OCI-LY1 (cell line): Measurements from ENCODE around the gene CDK10.

Experiments used
- H2AFZ ChIP-seq: fragments of 200-600 bp; sonication (generic), shearing (Covaris generic); 2 replicates; pipeline ENCODE4 v1.6.0; 2014; ENCODE audit warnings: antibody characterized with exemption, mild to moderate bottlenecking, low read length
- H3F3A ChIP-seq: fragments of 200-600 bp; sonication (generic), shearing (Covaris generic); 2 replicates; pipeline ENCODE4 v1.6.0; 2014; ENCODE audit warnings: mild to moderate bottlenecking, antibody characterized with exemption, low read length, moderate library complexity; ENCODE audit not compliant: insufficient read depth
- H3K27ac ChIP-seq: fragments of 200-600 bp; sonication (generic); 2 replicates; pipeline ENCODE4 v1.5.1; 2014; ENCODE audit warnings: low read length, mixed run types, mild to moderate bottlenecking, low read depth; ENCODE audit not compliant: poor library complexity, severe bottlenecking
- H3K27me3 ChIP-seq: fragments of 200-600 bp; sonication (generic); 2 replicates; pipeline ENCODE4 v1.6.0; 2014; ENCODE audit warnings: antibody characterized with exemption, mild to moderate bottlenecking, low read length, moderate library complexity; ENCODE audit not compliant: insufficient read depth
- H3K36me3 ChIP-seq: fragments of 200-600 bp; sonication (generic); 2 replicates; pipeline ENCODE4 v1.6.1; 2014; ENCODE audit warnings: mild to moderate bottlenecking, antibody characterized with exemption, low read length, moderate library complexity, mixed read lengths; ENCODE audit not compliant: insufficient read depth
- H3K4me1 ChIP-seq: fragments of 200-600 bp; sonication (generic); 2 replicates; pipeline ENCODE4 v1.5.1; 2014; ENCODE audit warnings: mild to moderate bottlenecking, low read length, moderate library complexity; ENCODE audit not compliant: insufficient read depth, severe bottlenecking
- H3K4me2 ChIP-seq: fragments of 200-600 bp; sonication (generic), shearing (Covaris generic); 2 replicates; pipeline ENCODE4 v1.6.1; 2014; ENCODE audit warnings: low read length
- H3K4me3 ChIP-seq: fragments of 200-600 bp; sonication (generic); 2 replicates; pipeline ENCODE4 v1.5.1; 2014; ENCODE audit warnings: low read length, low read depth, mild to moderate bottlenecking, mixed read lengths; ENCODE audit not compliant: poor library complexity, severe bottlenecking
- H3K79me2 ChIP-seq: fragments of 200-600 bp; shearing (Covaris generic); 2 replicates; pipeline ENCODE4 v1.6.1; 2016; ENCODE audit warnings: mixed run types, low read length, mixed read lengths; ENCODE audit not compliant: insufficient read depth
- H3K9ac ChIP-seq: fragments of 200-600 bp; sonication (generic), shearing (Covaris generic); 2 replicates; pipeline ENCODE4 v1.6.1; 2014; ENCODE audit warnings: mild to moderate bottlenecking, low read length, mixed read lengths
- H3K9me2 ChIP-seq: fragments of 200-600 bp; sonication (generic), shearing (Covaris generic); 2 replicates; pipeline ENCODE4 v1.6.1; 2014; ENCODE audit warnings: low read depth, mild to moderate bottlenecking, low read length, mixed read lengths
- H3K9me3 ChIP-seq: fragments of 200-600 bp; shearing (Covaris generic); 2 replicates; pipeline ENCODE4 v1.6.1; 2014; ENCODE audit warnings: low read length, mixed read lengths
- H4K20me1 ChIP-seq: fragments of 200-600 bp; sonication (generic), shearing (Covaris generic); 2 replicates; pipeline ENCODE4 v1.6.0; 2016; ENCODE audit warnings: mild to moderate bottlenecking, low read length; ENCODE audit not compliant: insufficient read depth
- EZH2 ChIP-seq: fragments of 200-600 bp; sonication (generic), shearing (Covaris generic); IDR thresholded peaks from 2 replicates; pipeline ENCODE4 v1.8.0; 2017; ENCODE audit warnings: borderline replicate concordance, mixed run types, mild to moderate bottlenecking, antibody characterized with exemption, low read length, moderate library complexity, mixed read lengths
- TF ChIP-seq, protein P1 (sequence below): fragments of 200-600 bp; sonication (generic), shearing (Covaris generic); IDR thresholded peaks from 2 replicates; pipeline ENCODE4 v1.5.1; 2017; ENCODE audit warnings: mild to moderate bottlenecking, antibody characterized with exemption, low read length, moderate library complexity, mixed read lengths

Gene CDK10

DNA sequence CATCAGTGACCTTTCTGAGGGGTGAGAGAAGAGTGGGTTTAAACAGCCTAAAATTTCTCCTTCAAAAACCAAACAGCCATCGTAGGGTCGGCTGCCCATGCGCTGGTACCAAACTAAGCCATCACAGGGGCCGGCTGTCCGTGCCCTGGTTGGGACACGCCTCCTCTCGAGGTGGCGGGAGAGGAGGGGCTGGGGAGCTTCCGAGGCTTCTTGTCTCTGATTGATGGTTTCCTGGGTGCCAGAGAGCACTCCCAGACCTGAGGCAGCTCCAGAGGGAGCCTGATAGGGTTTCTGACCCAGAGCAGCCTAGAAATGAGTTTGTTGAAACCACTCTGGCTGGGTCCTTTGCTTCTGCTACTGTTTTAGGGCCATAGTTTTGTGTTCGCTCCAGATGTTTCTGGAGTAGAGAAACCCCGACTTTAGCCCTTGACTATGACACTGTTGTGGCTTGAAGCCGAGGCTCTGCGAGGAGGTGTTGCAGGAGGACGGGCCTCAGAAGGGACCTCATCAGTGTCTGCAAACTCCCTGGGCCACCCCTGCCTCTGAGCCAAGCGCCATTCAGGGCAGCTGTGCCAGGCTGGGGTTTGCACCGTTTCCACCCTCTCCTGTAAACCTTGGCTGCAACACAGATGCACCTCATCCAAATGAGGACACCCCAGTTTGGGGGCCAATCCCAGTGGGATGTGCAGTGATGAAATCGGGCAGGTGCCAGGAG, 41.1 kb downstream of the CDK10 start:
- no peak overlapping the region for H3K27ac ChIP-seq
- H2AFZ ChIP-seq = no peak overlapping the region
- no peaks in the 10 kb centered on the region for H3K79me2 ChIP-seq
- H3K27me3 ChIP-seq = no peaks in the 10 kb centered on the region
- H3F3A ChIP-seq = no peaks in the 10 kb centered on the region
- no peak overlapping the region for H3K9ac ChIP-seq
- H3K9me3 ChIP-seq = no peaks in the 10 kb centered on the region
- H3K9me2 ChIP-seq = no peaks in the 10 kb centered on the region
- peaks cover 60% of the 10 kb centered on the region for H3K36me3 ChIP-seq
- peaks cover 4% of the 10 kb centered on the region for H3K4me1 ChIP-seq
- H4K20me1 ChIP-seq = no peaks in the 10 kb centered on the region
- TF ChIP-seq EZH2 = no peak
- TF ChIP-seq, protein P1, sequence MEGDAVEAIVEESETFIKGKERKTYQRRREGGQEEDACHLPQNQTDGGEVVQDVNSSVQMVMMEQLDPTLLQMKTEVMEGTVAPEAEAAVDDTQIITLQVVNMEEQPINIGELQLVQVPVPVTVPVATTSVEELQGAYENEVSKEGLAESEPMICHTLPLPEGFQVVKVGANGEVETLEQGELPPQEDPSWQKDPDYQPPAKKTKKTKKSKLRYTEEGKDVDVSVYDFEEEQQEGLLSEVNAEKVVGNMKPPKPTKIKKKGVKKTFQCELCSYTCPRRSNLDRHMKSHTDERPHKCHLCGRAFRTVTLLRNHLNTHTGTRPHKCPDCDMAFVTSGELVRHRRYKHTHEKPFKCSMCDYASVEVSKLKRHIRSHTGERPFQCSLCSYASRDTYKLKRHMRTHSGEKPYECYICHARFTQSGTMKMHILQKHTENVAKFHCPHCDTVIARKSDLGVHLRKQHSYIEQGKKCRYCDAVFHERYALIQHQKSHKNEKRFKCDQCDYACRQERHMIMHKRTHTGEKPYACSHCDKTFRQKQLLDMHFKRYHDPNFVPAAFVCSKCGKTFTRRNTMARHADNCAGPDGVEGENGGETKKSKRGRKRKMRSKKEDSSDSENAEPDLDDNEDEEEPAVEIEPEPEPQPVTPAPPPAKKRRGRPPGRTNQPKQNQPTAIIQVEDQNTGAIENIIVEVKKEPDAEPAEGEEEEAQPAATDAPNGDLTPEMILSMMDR = no peak
- H3K4me2 ChIP-seq = no peak overlapping the region
- no peak overlapping the region for H3K4me3 ChIP-seq

DNA sequence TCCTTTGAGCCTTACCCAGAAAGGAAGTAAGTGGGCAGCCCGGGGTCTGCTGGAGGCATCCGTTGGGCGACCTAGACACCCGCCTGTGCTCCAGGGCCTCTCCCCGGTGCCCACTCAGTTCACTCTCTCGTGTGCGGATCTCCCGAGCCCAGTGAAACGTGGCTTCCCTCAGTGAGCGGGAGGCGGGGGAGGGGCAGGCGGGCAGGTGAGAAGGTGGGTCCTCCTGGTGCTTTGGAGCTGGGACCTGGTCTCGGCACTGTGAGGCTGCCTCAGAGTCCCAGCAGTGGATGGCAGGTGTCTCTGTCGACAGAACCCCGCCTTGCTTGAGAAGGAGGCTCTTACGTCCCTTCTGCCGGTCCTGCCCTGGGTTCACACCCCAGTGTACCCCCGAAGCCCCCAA, 42.8 kb downstream of the CDK10 start:
- no peaks in the 10 kb centered on the region for H3K27me3 ChIP-seq
- TF ChIP-seq EZH2 = no peak
- TF ChIP-seq, protein P1 = no peak
- H3K9ac ChIP-seq = no peak overlapping the region
- no peak overlapping the region for H3K4me2 ChIP-seq
- no peaks in the 10 kb centered on the region for H3K79me2 ChIP-seq
- H3K4me3 ChIP-seq = no peak overlapping the region
- no peaks in the 10 kb centered on the region for H3F3A ChIP-seq
- no peak overlapping the region for H2AFZ ChIP-seq
- no peaks in the 10 kb centered on the region for H3K4me1 ChIP-seq
- H4K20me1 ChIP-seq = no peaks in the 10 kb centered on the region
- H3K27ac ChIP-seq = no peak overlapping the region
- H3K9me2 ChIP-seq = no peaks in the 10 kb centered on the region
- H3K9me3 ChIP-seq = no peaks in the 10 kb centered on the region
- peaks cover 55% of the 10 kb centered on the region for H3K36me3 ChIP-seq

DNA sequence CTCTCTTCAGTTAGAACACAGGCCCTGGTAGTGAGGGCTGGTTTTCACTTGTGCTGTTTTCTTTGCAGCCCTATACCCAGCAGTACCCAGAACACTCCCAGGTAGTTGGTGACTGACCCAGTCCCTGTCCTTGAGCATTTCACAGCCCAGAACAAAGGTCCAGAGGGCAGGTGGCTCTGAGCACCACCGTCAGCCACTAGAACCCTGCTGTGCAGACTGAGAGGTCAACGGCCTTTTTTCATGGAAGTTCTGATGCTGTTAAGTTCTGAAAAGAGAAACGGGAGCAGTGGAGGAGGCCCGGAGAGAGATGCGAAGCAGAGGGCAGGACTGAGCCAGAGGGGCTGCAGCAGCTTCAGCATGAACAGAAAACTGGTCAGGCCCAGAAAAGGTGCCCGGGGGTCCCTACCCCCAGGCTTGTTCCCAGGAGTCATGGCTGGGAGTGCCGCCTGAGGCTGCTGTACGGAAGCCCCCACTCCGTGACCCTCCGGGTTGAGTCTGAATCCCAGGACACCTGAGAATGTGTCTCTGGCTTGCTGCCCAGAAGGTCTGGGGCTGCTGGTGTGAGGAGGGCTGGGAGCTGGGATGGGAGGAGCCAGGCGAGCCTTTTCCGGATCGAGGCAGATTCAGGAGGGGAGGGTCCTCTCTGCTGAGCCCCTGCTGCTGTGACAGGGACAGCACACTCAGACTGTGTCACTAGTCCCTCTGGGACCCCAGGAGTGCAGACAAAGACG, 43.5 kb downstream of the CDK10 start:
- H4K20me1 ChIP-seq = no peaks in the 10 kb centered on the region
- no peak overlapping the region for H3K9ac ChIP-seq
- no peaks in the 10 kb centered on the region for H3K9me3 ChIP-seq
- TF ChIP-seq, protein P1 = no peak
- no peak for TF ChIP-seq EZH2
- H3K4me3 ChIP-seq = no peak overlapping the region
- no peaks in the 10 kb centered on the region for H3K27me3 ChIP-seq
- H2AFZ ChIP-seq = no peak overlapping the region
- H3K4me1 ChIP-seq = no peaks in the 10 kb centered on the region
- no peaks in the 10 kb centered on the region for H3F3A ChIP-seq
- H3K4me2 ChIP-seq = no peak overlapping the region
- peaks cover 60% of the 10 kb centered on the region for H3K36me3 ChIP-seq
- H3K9me2 ChIP-seq = no peaks in the 10 kb centered on the region
- no peak overlapping the region for H3K27ac ChIP-seq
- H3K79me2 ChIP-seq = no peaks in the 10 kb centered on the region
